GM18508 (cell line): ENCODE results near the gene RAB38.
A peak's percentile ranks its signal among the peaks of the same experiment; 100 is the strongest.

Experiments used
- ATAC-seq: cut with Tn5 transposase; IDR thresholded peaks from one replicate; pipeline ENCODE4 v1.9.1; 2021; ENCODE audit warnings: moderate number of reproducible peaks; ENCODE audit not compliant: insufficient read depth, unreplicated experiment

RAB38 gene

GRCh38 chr11:88174709-88175568 is at the start of gene RAB38:
RAB38 (minus strand) TSS chr11:88175443; CDS start chr11:88175384, 59 bp downstream.
- peak; percentile 30 for ATAC-seq

GRCh38 chr11:88213406-88213805 is 38.2 kb upstream of the RAB38 start:
- no peak for ATAC-seq

GRCh38 chr11:88212300-88212699 is 37.1 kb upstream of the RAB38 start:
- ATAC-seq = no peak

- no peak for ATAC-seq
These were observed 33.5 kb upstream of the RAB38 start for GRCh38 chr11:88208745-88209144.

- no peak for ATAC-seq
These were observed 31.5 kb upstream of the RAB38 start for GRCh38 chr11:88206751-88207150.

- ATAC-seq = no peak
These were observed 29.1 kb upstream of the RAB38 start for GRCh38 chr11:88204353-88204752.

GRCh38 chr11:88203604-88204003 is 28.4 kb upstream of the RAB38 start:
- ATAC-seq = no peak

GRCh38 chr11:88202498-88202897 is 27.3 kb upstream of the RAB38 start:
- ATAC-seq = no peak

- ATAC-seq = no peak
These were observed 21.1 kb upstream of the RAB38 start for GRCh38 chr11:88196393-88196792.

GRCh38 chr11:88195908-88196307 is 20.7 kb upstream of the RAB38 start:
- ATAC-seq = no peak

GRCh38 chr11:88194990-88195389 is 19.7 kb upstream of the RAB38 start:
- ATAC-seq = no peak

GRCh38 chr11:88193278-88193677 is 18.0 kb upstream of the RAB38 start:
- ATAC-seq = no peak

GRCh38 chr11:88188932-88189253 is 13.7 kb upstream of the RAB38 start:
- ATAC-seq = no peak

GRCh38 chr11:88188251-88188931 is 13.1 kb upstream of the RAB38 start:
- ATAC-seq = no peak

GRCh38 chr11:88183233-88183632 is 8.0 kb upstream of the RAB38 start:
- ATAC-seq = no peak

- no peak for ATAC-seq
These were observed 6.5 kb upstream of the RAB38 start for GRCh38 chr11:88181776-88182175.

GRCh38 chr11:88179971-88180629 is 4.9 kb upstream of the RAB38 start:
- ATAC-seq = no peak

- peak; percentile 74 for ATAC-seq
These were observed 3.9 kb upstream of the RAB38 start for GRCh38 chr11:88179141-88179540.

GRCh38 chr11:88178191-88178590 is 2.9 kb upstream of the RAB38 start:
- ATAC-seq = no peak

- ATAC-seq = no peak
These were observed 379 bp upstream of the RAB38 start for GRCh38 chr11:88175569-88176075.

GRCh38 chr11:88173956-88174355 is 1.3 kb downstream of the RAB38 start:
- no peak for ATAC-seq
